Effector memory CD4-positive, alpha-beta T cell (primary cell): ENCODE measurements around the gene RPL3.

Experiments used
- DNase-seq, 3 donors: peaks; one replicate each; pipeline ENCODE4 v3.0.0-alpha.2; 2020
- H3K27ac ChIP-seq: 2 replicates; pipeline ENCODE4 v1.7.0; 2013; ENCODE audit warnings: mild to moderate bottlenecking, low read length, moderate library complexity; ENCODE audit not compliant: insufficient read depth, poor library complexity, severe bottlenecking
- H3K27me3 ChIP-seq: replicated peaks from 2 replicates; pipeline ENCODE4 v1.7.0; 2013; ENCODE audit warnings: mild to moderate bottlenecking, low read length; ENCODE audit not compliant: insufficient read depth, control insufficient read depth, poor library complexity, severe bottlenecking
- H3K36me3 ChIP-seq: 2 replicates; pipeline ENCODE4 v1.7.0; 2013; ENCODE audit warnings: mild to moderate bottlenecking, low read length, moderate library complexity; ENCODE audit not compliant: control insufficient read depth, insufficient read depth
- H3K4me1 ChIP-seq: 2 replicates; pipeline ENCODE4 v1.7.0; 2013; ENCODE audit warnings: low read length, mild to moderate bottlenecking; ENCODE audit not compliant: control insufficient read depth, insufficient read depth, poor library complexity, severe bottlenecking
- H3K4me3 ChIP-seq: 2 replicates; pipeline ENCODE4 v1.7.0; 2013; ENCODE audit warnings: low read length, low read depth, mild to moderate bottlenecking; ENCODE audit not compliant: insufficient read depth, poor library complexity, severe bottlenecking
- H3K9me3 ChIP-seq: 2 replicates; pipeline ENCODE4 v1.7.0; 2013; ENCODE audit warnings: mild to moderate bottlenecking, low read length, moderate library complexity; ENCODE audit not compliant: control insufficient read depth

Gene RPL3

GRCh38 chr22:39263626-39264348 lies 55.6 kb downstream of the RPL3 start:
- DNase-seq, result no peak
- no peak overlapping the region for H3K27ac ChIP-seq
- no peaks in the 10 kb centered on the region for H3K27me3 ChIP-seq
- H3K9me3 ChIP-seq, result peaks cover 4% of the 10 kb centered on the region
- H3K4me1 ChIP-seq, result no peaks in the 10 kb centered on the region
- no peaks in the 10 kb centered on the region for H3K36me3 ChIP-seq
- no peak overlapping the region for H3K4me3 ChIP-seq
